ENCODE measurements around the gene OTOGL.

DNA sequence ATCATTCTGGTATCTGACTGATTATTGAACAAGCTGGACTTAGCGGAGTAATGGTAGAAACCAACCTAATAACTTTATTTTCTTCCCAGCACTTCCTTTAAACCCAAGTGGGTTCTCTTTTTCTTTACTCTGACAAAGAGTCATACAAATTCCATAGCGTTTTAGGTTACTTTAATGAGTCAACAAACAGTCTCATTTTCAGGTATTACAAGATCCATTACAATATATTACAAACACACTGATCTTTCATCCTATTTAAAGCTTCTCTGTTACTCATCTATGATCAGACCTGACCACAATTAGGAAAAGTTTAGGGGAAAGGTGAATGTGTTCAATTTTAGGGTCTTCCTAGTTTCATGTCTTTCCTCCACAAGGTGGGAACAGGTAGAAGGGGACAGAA is 305.3 kb downstream of the OTOGL start:
- TF ChIP-seq POLR2A (IDR thresholded peaks at IDR 0.05; ENCODE audit: extremely low read depth, insufficient read length) (no peak), MYC (IDR thresholded peaks at IDR 0.05; ENCODE audit: low read depth, low read length) (no peak)
- TF ChIP-seq, protein P1, sequence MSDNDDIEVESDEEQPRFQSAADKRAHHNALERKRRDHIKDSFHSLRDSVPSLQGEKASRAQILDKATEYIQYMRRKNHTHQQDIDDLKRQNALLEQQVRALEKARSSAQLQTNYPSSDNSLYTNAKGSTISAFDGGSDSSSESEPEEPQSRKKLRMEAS (IDR thresholded peaks at IDR 0.05; ENCODE audit: low read depth, low read length): no peak
- TF ChIP-seq, protein P2, sequence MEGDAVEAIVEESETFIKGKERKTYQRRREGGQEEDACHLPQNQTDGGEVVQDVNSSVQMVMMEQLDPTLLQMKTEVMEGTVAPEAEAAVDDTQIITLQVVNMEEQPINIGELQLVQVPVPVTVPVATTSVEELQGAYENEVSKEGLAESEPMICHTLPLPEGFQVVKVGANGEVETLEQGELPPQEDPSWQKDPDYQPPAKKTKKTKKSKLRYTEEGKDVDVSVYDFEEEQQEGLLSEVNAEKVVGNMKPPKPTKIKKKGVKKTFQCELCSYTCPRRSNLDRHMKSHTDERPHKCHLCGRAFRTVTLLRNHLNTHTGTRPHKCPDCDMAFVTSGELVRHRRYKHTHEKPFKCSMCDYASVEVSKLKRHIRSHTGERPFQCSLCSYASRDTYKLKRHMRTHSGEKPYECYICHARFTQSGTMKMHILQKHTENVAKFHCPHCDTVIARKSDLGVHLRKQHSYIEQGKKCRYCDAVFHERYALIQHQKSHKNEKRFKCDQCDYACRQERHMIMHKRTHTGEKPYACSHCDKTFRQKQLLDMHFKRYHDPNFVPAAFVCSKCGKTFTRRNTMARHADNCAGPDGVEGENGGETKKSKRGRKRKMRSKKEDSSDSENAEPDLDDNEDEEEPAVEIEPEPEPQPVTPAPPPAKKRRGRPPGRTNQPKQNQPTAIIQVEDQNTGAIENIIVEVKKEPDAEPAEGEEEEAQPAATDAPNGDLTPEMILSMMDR (IDR thresholded peaks at IDR 0.05; ENCODE audit: low read depth, low read length): no peak
